ENCODE measurements around the gene COL6A3.

Gene COL6A3

GRCh38 chr2:237431837-237432236 is 17.9 kb upstream of the COL6A3 start:
- Histone ChIP-seq H3K4me1 (ENCODE audit: insufficient read depth, low read length, poor library complexity, severe bottlenecking) (peaks cover 59% of the 10 kb centered on the region), H2AFZ (ENCODE audit: low read length) (no peak overlapping the region)

GRCh38 chr2:237431372-237431771 is 17.4 kb upstream of the COL6A3 start:
- Histone ChIP-seq H3K4me3 (ENCODE audit: low read length, poor library complexity, severe bottlenecking) (no peak overlapping the region), H3K36me3 (ENCODE audit: insufficient read depth, low read length) (no peaks in the 10 kb centered on the region), H3K9me3 (ENCODE audit: insufficient read depth, low read depth, low read length) (no peaks in the 10 kb centered on the region), H3F3A (ENCODE audit: low read depth) (no peaks in the 10 kb centered on the region), H3K4me2 (ENCODE audit: low read depth, low read length, poor library complexity, severe bottlenecking) (no peak overlapping the region), H3K27me3 (ENCODE audit: insufficient read depth, low read length, poor library complexity, severe bottlenecking) (no peaks in the 10 kb centered on the region), H3K9ac (ENCODE audit: low read depth, low read length, poor library complexity, severe bottlenecking) (no peak overlapping the region), H4K20me1 (ENCODE audit: insufficient read depth, low read length, poor library complexity, severe bottlenecking) (no peaks in the 10 kb centered on the region), H2AFZ (ENCODE audit: low read length) (no peak overlapping the region), H3K4me1 (ENCODE audit: insufficient read depth, low read length, poor library complexity, severe bottlenecking) (peaks cover 59% of the 10 kb centered on the region), H3K9me2 (replicated peaks; ENCODE audit: low read depth, low read length) (no peaks in the 10 kb centered on the region), H3K79me2 (ENCODE audit: insufficient read depth, low read length) (no peaks in the 10 kb centered on the region)
- TF ChIP-seq EZH2phosphoT487 (IDR thresholded peaks at IDR 0.05; ENCODE audit: borderline replicate concordance) (no peak), CTCF (conservative IDR thresholded peaks at IDR 0.05; ENCODE audit: low read length) (no peak)

More at GRCh38 chr2:237431837-237432236, 17.9 kb upstream of the COL6A3 start:
- Histone ChIP-seq H3K36me3 (ENCODE audit: insufficient read depth, low read length) (no peaks in the 10 kb centered on the region), H3K9me3 (ENCODE audit: insufficient read depth, low read depth, low read length) (no peaks in the 10 kb centered on the region), H3K27me3 (ENCODE audit: insufficient read depth, low read length, poor library complexity, severe bottlenecking) (no peaks in the 10 kb centered on the region), H3K4me2 (ENCODE audit: low read depth, low read length, poor library complexity, severe bottlenecking) (no peak overlapping the region), H3K9ac (ENCODE audit: low read depth, low read length, poor library complexity, severe bottlenecking) (no peak overlapping the region), H3K4me3 (ENCODE audit: low read length, poor library complexity, severe bottlenecking) (no peak overlapping the region), H3K79me2 (ENCODE audit: insufficient read depth, low read length) (no peaks in the 10 kb centered on the region), H4K20me1 (ENCODE audit: insufficient read depth, low read length, poor library complexity, severe bottlenecking) (no peaks in the 10 kb centered on the region), H3F3A (ENCODE audit: low read depth) (no peaks in the 10 kb centered on the region), H3K9me2 (replicated peaks; ENCODE audit: low read depth, low read length) (no peaks in the 10 kb centered on the region)
- TF ChIP-seq EZH2phosphoT487 (IDR thresholded peaks at IDR 0.05; ENCODE audit: borderline replicate concordance) (no peak), CTCF (conservative IDR thresholded peaks at IDR 0.05; ENCODE audit: low read length) (no peak)

- H3K27me3 ChIP-seq (ENCODE audit: insufficient read depth, low read length, poor library complexity, severe bottlenecking) = no peaks in the 10 kb centered on the region
- H2AFZ ChIP-seq (ENCODE audit: low read length) = no peak overlapping the region
- no peaks in the 10 kb centered on the region for H4K20me1 ChIP-seq (ENCODE audit: insufficient read depth, low read length, poor library complexity, severe bottlenecking)
- no peak overlapping the region for H3K9ac ChIP-seq (ENCODE audit: low read depth, low read length, poor library complexity, severe bottlenecking)
- no peak overlapping the region for H3K4me2 ChIP-seq (ENCODE audit: low read depth, low read length, poor library complexity, severe bottlenecking)
- no peaks in the 10 kb centered on the region for H3K9me2 ChIP-seq (replicated peaks; ENCODE audit: low read depth, low read length)
- peaks cover 54% of the 10 kb centered on the region for H3K4me1 ChIP-seq (ENCODE audit: insufficient read depth, low read length, poor library complexity, severe bottlenecking)
- H3K79me2 ChIP-seq (ENCODE audit: insufficient read depth, low read length) = no peaks in the 10 kb centered on the region
- H3K4me3 ChIP-seq (ENCODE audit: low read length, poor library complexity, severe bottlenecking) = no peak overlapping the region
- H3K9me3 ChIP-seq (ENCODE audit: insufficient read depth, low read depth, low read length) = no peaks in the 10 kb centered on the region
- H3K36me3 ChIP-seq (ENCODE audit: insufficient read depth, low read length) = no peaks in the 10 kb centered on the region
- no peaks in the 10 kb centered on the region for H3F3A ChIP-seq (ENCODE audit: low read depth)
- TF ChIP-seq CTCF (conservative IDR thresholded peaks at IDR 0.05; ENCODE audit: low read length) (no peak), EZH2phosphoT487 (IDR thresholded peaks at IDR 0.05; ENCODE audit: borderline replicate concordance) (no peak)
Measured at GRCh38 chr2:237430861-237431260, 16.9 kb upstream of the COL6A3 start.

All from Loucy (cell line).